ENCODE results near the gene MYO10.

The MYO10 gene

GRCh38 chr5:16612007-16612406 lies 324.1 kb downstream of the MYO10 start:
- TF ChIP-seq EGR1 (IDR thresholded peaks at IDR 0.05) (no peak), MAX (IDR thresholded peaks at IDR 0.05) (no peak), TAF1 (IDR thresholded peaks at IDR 0.05; ENCODE audit: low read depth) (no peak), RAD21 (IDR thresholded peaks at IDR 0.05; ENCODE audit: low read depth) (no peak), YY1 (IDR thresholded peaks at IDR 0.05; ENCODE audit: low read depth) (no peak), CREB1 (IDR thresholded peaks at IDR 0.05; ENCODE audit: low read depth) (no peak), FOXM1 (IDR thresholded peaks at IDR 0.05; ENCODE audit: borderline replicate concordance, low read depth) (no peak), TEAD4 (IDR thresholded peaks at IDR 0.05) (no peak), CEBPB (IDR thresholded peaks at IDR 0.05) (no peak), REST (IDR thresholded peaks at IDR 0.05; ENCODE audit: low read depth) (no peak), USF1 (IDR thresholded peaks at IDR 0.05) (no peak), TCF12 (IDR thresholded peaks at IDR 0.05; ENCODE audit: low read depth) (no peak), NFIC (IDR thresholded peaks at IDR 0.05) (no peak), ZBTB7A (IDR thresholded peaks at IDR 0.05; ENCODE audit: low read depth) (no peak), EP300 (IDR thresholded peaks at IDR 0.05; ENCODE audit: borderline replicate concordance) (no peak)
